Daoy (cell line): ENCODE measurements around the gene GJC3. TPM values are rescaled to one million over a fixed set of nuclear protein-coding genes. Genes with fewer than 3 reads are reported as not detected.

Experiments
- total RNA-seq: library from RNA; depleted of rRNA; stranded (reverse); fragments of >200 nt; shearing (Covaris generic); gene quantifications from 2 replicates; pipeline ENCODE4 v1.2.3, GENCODE V29; 2014; rRNA removed

The GJC3 gene
- total RNA-seq, 1 experiment from 2014 or later: not detected

Other genes with a start within 250 kb of the GJC3 start
- 0.12 and 0.57 TPM in 2 replicates for gene CYP3A5, start 249.6 kb downstream of the GJC3 start, total RNA-seq
- not detected in 2 replicates for gene CYP3A7, start 194.4 kb downstream of the GJC3 start, total RNA-seq
- gene CYP3A4, start 145.4 kb downstream of the GJC3 start, total RNA-seq: 0.09 and 0.11 TPM in 2 replicates
- gene CYP3A43, start 101.6 kb downstream of the GJC3 start, total RNA-seq: not detected in 2 replicates
- not detected in 2 replicates for gene OR2AE1, start 52.6 kb downstream of the GJC3 start, total RNA-seq
- gene TRIM4, start 10.1 kb downstream of the GJC3 start, total RNA-seq: 21.0 and 24.6 TPM in 2 replicates
- 0.29 and 0.74 TPM in 2 replicates for gene AZGP1, start 46.4 kb upstream of the GJC3 start, total RNA-seq
- 13.9 and 14.2 TPM in 2 replicates for gene ZKSCAN1, start 86.0 kb upstream of the GJC3 start, total RNA-seq
- gene ZSCAN21, start 120.2 kb upstream of the GJC3 start, total RNA-seq: 14.1 and 20.3 TPM in 2 replicates
- 61.4 and 103 TPM in 2 replicates for gene ZNF3, start 152.1 kb upstream of the GJC3 start, total RNA-seq
- gene COPS6, start 159.3 kb upstream of the GJC3 start, total RNA-seq: 87.6 and 127 TPM in 2 replicates
- gene MCM7, start 171.8 kb upstream of the GJC3 start, total RNA-seq: 469 and 539 TPM in 2 replicates
- 68.9 and 80.6 TPM in 2 replicates for gene AP4M1, start 172.0 kb upstream of the GJC3 start, total RNA-seq
- gene TAF6, start 189.7 kb upstream of the GJC3 start, total RNA-seq: 47.3 and 58.6 TPM in 2 replicates
- gene CNPY4, start 190.0 kb upstream of the GJC3 start, total RNA-seq: 11.8 and 16.0 TPM in 2 replicates
- 6.3 and 8.1 TPM in 2 replicates for gene MBLAC1, start 197.3 kb upstream of the GJC3 start, total RNA-seq
- gene LAMTOR4, start 219.3 kb upstream of the GJC3 start, total RNA-seq: 225 and 232 TPM in 2 replicates
- gene TRAPPC14, start 229.1 kb upstream of the GJC3 start, total RNA-seq: 9.0 and 15.5 TPM in 2 replicates
- 0.29 and 0.65 TPM in 2 replicates for gene GAL3ST4, start 239.0 kb upstream of the GJC3 start, total RNA-seq
- gene GPC2, start 247.8 kb upstream of the GJC3 start, total RNA-seq: 10.9 and 16.7 TPM in 2 replicates
- gene STAG3, start 248.3 kb upstream of the GJC3 start, total RNA-seq: 0.77 and 1.3 TPM in 2 replicates